ENCODE measurements around the gene GFOD1. TPM values are rescaled to one million over a fixed set of nuclear protein-coding genes. Genes with fewer than 3 reads are reported as not detected.
"Not testable (repeated sequence)": the region's sequence is repeated elsewhere in the genome, so short reads cannot be mapped to it uniquely, and the experiment has no call there.

GFOD1 gene
- total RNA-seq, 1 experiment from 2014 or later, result 0.62 TPM

DNA sequence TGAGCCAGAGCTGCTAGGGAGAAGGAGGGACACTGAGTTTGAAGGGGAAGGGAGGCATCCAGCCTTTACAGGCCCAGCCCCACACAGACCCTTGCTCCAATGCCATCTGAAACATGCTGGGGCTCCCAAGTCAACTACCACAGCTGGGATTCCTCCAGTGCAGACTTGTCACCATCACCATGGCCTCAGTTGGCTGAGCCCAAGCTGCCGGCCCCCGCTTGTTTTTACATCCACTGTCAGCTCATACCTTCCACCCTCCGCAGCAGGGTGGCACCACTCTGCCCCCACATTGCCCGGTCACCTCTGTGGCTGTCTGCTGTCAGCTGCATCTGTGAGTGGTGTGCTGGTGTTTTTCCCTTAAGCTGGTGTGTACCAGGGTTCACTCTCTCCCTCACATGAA is 26.1 kb downstream of the GFOD1 start:
- no peaks in the 10 kb centered on the region for H3K36me3 ChIP-seq (ENCODE audit: control insufficient read depth, insufficient read depth, low read length)
- intact Hi-C loops (cut with micrococcal nuclease; ENCODE audit: unreplicated experiment), result no loop called here
- peaks cover 3% of the 10 kb centered on the region; the same call in 1 of the 2 replicates for H3K27me3 ChIP-seq (ENCODE audit: control insufficient read depth, insufficient read depth, low read length)
- BruUV-seq (replicated peaks), result no TSS peak
- no peaks in the 10 kb centered on the region for H3K4me1 ChIP-seq (ENCODE audit: control insufficient read depth, insufficient read depth, low read length)
- TF ChIP-seq TCF7L2 (IDR thresholded peaks at IDR 0.05; ENCODE audit: low read depth, low read length), result no peak
- TF ChIP-seq, protein P1, sequence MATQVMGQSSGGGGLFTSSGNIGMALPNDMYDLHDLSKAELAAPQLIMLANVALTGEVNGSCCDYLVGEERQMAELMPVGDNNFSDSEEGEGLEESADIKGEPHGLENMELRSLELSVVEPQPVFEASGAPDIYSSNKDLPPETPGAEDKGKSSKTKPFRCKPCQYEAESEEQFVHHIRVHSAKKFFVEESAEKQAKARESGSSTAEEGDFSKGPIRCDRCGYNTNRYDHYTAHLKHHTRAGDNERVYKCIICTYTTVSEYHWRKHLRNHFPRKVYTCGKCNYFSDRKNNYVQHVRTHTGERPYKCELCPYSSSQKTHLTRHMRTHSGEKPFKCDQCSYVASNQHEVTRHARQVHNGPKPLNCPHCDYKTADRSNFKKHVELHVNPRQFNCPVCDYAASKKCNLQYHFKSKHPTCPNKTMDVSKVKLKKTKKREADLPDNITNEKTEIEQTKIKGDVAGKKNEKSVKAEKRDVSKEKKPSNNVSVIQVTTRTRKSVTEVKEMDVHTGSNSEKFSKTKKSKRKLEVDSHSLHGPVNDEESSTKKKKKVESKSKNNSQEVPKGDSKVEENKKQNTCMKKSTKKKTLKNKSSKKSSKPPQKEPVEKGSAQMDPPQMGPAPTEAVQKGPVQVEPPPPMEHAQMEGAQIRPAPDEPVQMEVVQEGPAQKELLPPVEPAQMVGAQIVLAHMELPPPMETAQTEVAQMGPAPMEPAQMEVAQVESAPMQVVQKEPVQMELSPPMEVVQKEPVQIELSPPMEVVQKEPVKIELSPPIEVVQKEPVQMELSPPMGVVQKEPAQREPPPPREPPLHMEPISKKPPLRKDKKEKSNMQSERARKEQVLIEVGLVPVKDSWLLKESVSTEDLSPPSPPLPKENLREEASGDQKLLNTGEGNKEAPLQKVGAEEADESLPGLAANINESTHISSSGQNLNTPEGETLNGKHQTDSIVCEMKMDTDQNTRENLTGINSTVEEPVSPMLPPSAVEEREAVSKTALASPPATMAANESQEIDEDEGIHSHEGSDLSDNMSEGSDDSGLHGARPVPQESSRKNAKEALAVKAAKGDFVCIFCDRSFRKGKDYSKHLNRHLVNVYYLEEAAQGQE (IDR thresholded peaks at IDR 0.05; ENCODE audit: insufficient read depth in 1 of 2, low read depth in 2 of 2, low read length in 1 of 2), result no peak
- TF ChIP-seq SIN3A (IDR thresholded peaks at IDR 0.05; ENCODE audit: borderline replicate concordance, insufficient read depth, low read depth, low read length), result no peak
- TF ChIP-seq, protein P2, sequence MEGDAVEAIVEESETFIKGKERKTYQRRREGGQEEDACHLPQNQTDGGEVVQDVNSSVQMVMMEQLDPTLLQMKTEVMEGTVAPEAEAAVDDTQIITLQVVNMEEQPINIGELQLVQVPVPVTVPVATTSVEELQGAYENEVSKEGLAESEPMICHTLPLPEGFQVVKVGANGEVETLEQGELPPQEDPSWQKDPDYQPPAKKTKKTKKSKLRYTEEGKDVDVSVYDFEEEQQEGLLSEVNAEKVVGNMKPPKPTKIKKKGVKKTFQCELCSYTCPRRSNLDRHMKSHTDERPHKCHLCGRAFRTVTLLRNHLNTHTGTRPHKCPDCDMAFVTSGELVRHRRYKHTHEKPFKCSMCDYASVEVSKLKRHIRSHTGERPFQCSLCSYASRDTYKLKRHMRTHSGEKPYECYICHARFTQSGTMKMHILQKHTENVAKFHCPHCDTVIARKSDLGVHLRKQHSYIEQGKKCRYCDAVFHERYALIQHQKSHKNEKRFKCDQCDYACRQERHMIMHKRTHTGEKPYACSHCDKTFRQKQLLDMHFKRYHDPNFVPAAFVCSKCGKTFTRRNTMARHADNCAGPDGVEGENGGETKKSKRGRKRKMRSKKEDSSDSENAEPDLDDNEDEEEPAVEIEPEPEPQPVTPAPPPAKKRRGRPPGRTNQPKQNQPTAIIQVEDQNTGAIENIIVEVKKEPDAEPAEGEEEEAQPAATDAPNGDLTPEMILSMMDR (IDR thresholded peaks at IDR 0.05), result no peak
- no peak overlapping the region for H3K4me3 ChIP-seq (ENCODE audit: low read depth in 2 of 2, low read length in 2 of 2)
- ATAC-seq (no peak), DNase-seq (ENCODE audit: low read depth, low spot score) (no peak)
- ChIA-PET CTCF (no interaction called here), POLR2A (no interaction called here)
- in situ Hi-C loops (cut with HindIII; ENCODE audit: low pct_unique_long_range_greater_than_20kb, low sequenced_read_pairs), result no loop called here
- no peaks in the 10 kb centered on the region for H3K9me3 ChIP-seq (ENCODE audit: control insufficient read depth, insufficient read depth, low read depth, low read length)
- no peak overlapping the region for H3K27ac ChIP-seq (ENCODE audit: low read length)

DNA sequence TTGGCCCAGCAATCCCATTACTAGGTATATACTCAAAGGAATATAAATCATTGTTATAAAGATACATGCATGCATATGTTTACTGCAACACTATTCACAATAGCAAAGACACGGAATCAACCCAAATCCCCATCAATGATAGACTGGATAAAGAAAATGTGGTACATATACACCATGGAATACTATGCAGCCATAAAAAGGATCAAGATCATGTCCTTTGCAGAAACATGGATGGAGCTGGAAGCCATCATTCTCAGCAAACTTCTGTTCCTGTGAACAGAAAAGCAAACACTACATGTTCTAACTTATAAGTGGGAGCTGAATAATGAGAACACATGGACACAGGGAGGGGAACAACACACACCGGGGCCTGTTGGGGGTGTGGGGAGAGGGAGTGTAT is 27.1 kb downstream of the GFOD1 start:
- H3K27ac ChIP-seq (ENCODE audit: low read length); ATAC-seq; DNase-seq (ENCODE audit: low read depth, low spot score); CTCF ChIA-PET; H3K36me3 ChIP-seq (ENCODE audit: control insufficient read depth, insufficient read depth, low read length); in situ Hi-C loops (cut with HindIII; ENCODE audit: low pct_unique_long_range_greater_than_20kb, low sequenced_read_pairs); POLR2A ChIA-PET; H3K4me1 ChIP-seq (ENCODE audit: control insufficient read depth, insufficient read depth, low read length); H3K27me3 ChIP-seq (ENCODE audit: control insufficient read depth, insufficient read depth, low read length); intact Hi-C loops (cut with micrococcal nuclease; ENCODE audit: unreplicated experiment); H3K4me3 ChIP-seq (ENCODE audit: low read depth in 2 of 2, low read length in 2 of 2); BruUV-seq (replicated peaks); H3K9me3 ChIP-seq (ENCODE audit: control insufficient read depth, insufficient read depth, low read depth, low read length): not testable (repeated sequence)

DNA sequence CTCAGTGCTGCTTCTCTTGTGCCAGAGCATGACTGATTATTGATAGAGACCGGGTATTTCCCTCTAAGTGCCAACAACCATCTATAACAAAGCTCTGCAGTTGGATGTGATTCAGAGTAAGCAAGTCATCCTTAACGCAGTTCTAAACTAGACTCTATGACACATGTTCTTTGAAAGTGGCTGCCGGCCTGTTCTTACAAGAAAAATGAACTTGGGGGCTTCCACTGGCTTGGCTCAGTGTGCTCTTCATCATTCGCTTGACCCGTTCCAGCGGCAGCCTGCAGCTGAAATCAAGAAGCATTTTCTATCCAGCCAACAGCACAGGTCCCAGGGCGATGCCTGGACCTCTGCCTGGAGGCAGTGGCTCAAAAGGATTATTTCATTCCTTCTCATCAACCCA is 29.8 kb downstream of the GFOD1 start:
- ChIA-PET POLR2A (no interaction called here), CTCF (no interaction called here)
- Histone ChIP-seq H3K27me3 (ENCODE audit: control insufficient read depth, insufficient read depth, low read length) (peaks cover 3% of the 10 kb centered on the region; the same call in 1 of the 2 replicates), H3K4me3 (ENCODE audit: low read depth in 2 of 2, low read length in 2 of 2) (no peak overlapping the region), H3K9me3 (ENCODE audit: control insufficient read depth, insufficient read depth, low read depth, low read length) (no peaks in the 10 kb centered on the region), H3K4me1 (ENCODE audit: control insufficient read depth, insufficient read depth, low read length) (no peaks in the 10 kb centered on the region), H3K36me3 (ENCODE audit: control insufficient read depth, insufficient read depth, low read length) (no peaks in the 10 kb centered on the region), H3K27ac (ENCODE audit: low read length) (no peak overlapping the region)
- intact Hi-C loops (cut with micrococcal nuclease; ENCODE audit: unreplicated experiment), result no loop called here
- in situ Hi-C loops (cut with HindIII; ENCODE audit: low pct_unique_long_range_greater_than_20kb, low sequenced_read_pairs), result no loop called here
- no TSS peak for BruUV-seq (replicated peaks)
- no peak for ATAC-seq
- TF ChIP-seq TCF7L2 (IDR thresholded peaks at IDR 0.05; ENCODE audit: low read depth, low read length), result no peak
- TF ChIP-seq, protein P2 (IDR thresholded peaks at IDR 0.05), result no peak
- no peak for TF ChIP-seq POLR2AphosphoS5 (IDR thresholded peaks at IDR 0.05; ENCODE audit: low read depth, low read length)
- TF ChIP-seq, protein P1 (IDR thresholded peaks at IDR 0.05; ENCODE audit: insufficient read depth in 1 of 2, low read depth in 2 of 2, low read length in 1 of 2), result no peak
- DNase-seq (ENCODE audit: low read depth, low spot score), result no peak

All from Panc1 (cell line).